GM12878 (cell line): Measurements from ENCODE around the gene CCDC12. TPM values are rescaled to one million over a fixed set of nuclear protein-coding genes. Genes with fewer than 3 reads are reported as not detected.

Experiments
- ATAC-seq: fragments of 200-7000 bp; cut with Tn5 transposase; 3 replicates; pipeline ENCODE4 v1.9.1; 2020; ENCODE audit warnings: mild to moderate bottlenecking, moderate library complexity
- BruUV-seq: library from RNA; stranded (reverse); fragments of 400-500 nt; replicated peaks from 2 replicates; lab custom pipeline; 2021; lab: Mats Ljungman, UMichigan
- CTCF ChIA-PET: fragments of 300-600 bp; sonication (Branson Sonifier 250); formaldehyde crosslinking; extraction: SDS; loops from one replicate; lab custom pipeline; 2021; ENCODE audit warnings: inconsistent platforms; lab: Yijun Ruan, JAX
- POLR2A ChIA-PET: fragments of 350-600 bp; formaldehyde crosslinking; extraction: SDS; loops from one replicate; lab custom pipeline; 2021; ENCODE audit warnings: inconsistent platforms; lab: Charles Lee
- RAD21 ChIA-PET: fragments of 300-600 bp; sonication (Branson Sonifier 250); formaldehyde crosslinking; loops from one replicate; lab custom pipeline; 2023; ENCODE audit warnings: antibody characterized with exemption; ENCODE audit not compliant: unreplicated experiment; lab: Charles Lee
- SMC1A ChIA-PET: fragments of 300-600 bp; sonication (Branson Sonifier 250); formaldehyde crosslinking; loops from one replicate; lab custom pipeline; 2023; ENCODE audit not compliant: unreplicated experiment, uncharacterized antibody; lab: Charles Lee
- DNase-seq: peaks from one replicate; pipeline ENCODE4 v3.0.0-alpha.2; 2011; ENCODE audit warnings: low read depth, low spot score
- FAIRE-seq: peaks from 3 replicates; lab custom pipeline; 2011; peaks lifted over from hg19 to GRCh38; lab: Jason Lieb, UNC
- H2AFZ ChIP-seq: 2 replicates; pipeline ENCODE4 v1.6.0; 2011; ENCODE audit warnings: low read depth, low read length, control low read depth; ENCODE audit not compliant: control insufficient read depth
- H3K27ac ChIP-seq: 2 replicates; pipeline ENCODE4 v1.5.1; 2011; ENCODE audit warnings: control low read depth; ENCODE audit not compliant: control insufficient read depth, insufficient read depth
- H3K27me3 ChIP-seq, 2 experiments: replicated peaks in 1 of 2; 2 replicates each; pipeline versions ENCODE4 v1.6.0 to v1.6.1; 2011; ENCODE audit warnings: low read length in 1 of 2; ENCODE audit not compliant: control insufficient read depth in 2 of 2, insufficient read depth in 2 of 2
- H3K36me3 ChIP-seq, 2 experiments: 2 replicates each; pipeline ENCODE4 v1.5.1; 2011; ENCODE audit warnings: low read length in 1 of 2; ENCODE audit not compliant: control insufficient read depth in 2 of 2, insufficient read depth in 2 of 2
- H3K4me1 ChIP-seq: 2 replicates; pipeline ENCODE4 v1.6.1; 2011; ENCODE audit warnings: mild to moderate bottlenecking, low read length, moderate library complexity, mixed read lengths; ENCODE audit not compliant: control insufficient read depth, insufficient read depth
- H3K4me2 ChIP-seq: 2 replicates; pipeline ENCODE4 v1.6.0; 2011; ENCODE audit warnings: control low read depth; ENCODE audit not compliant: control insufficient read depth, insufficient read depth
- H3K4me3 ChIP-seq: fragments of 200-600 bp; sonication (generic); 2 replicates; pipeline ENCODE4 v1.5.1; 2016
- H3K79me2 ChIP-seq: 2 replicates; pipeline ENCODE4 v1.6.0; 2011; ENCODE audit warnings: low read length; ENCODE audit not compliant: control insufficient read depth, insufficient read depth
- H3K9ac ChIP-seq: 2 replicates; pipeline ENCODE4 v1.8.0; 2011; ENCODE audit warnings: low read length, control low read depth, mixed read lengths; ENCODE audit not compliant: control insufficient read depth, insufficient read depth
- H3K9me3 ChIP-seq: replicated peaks from 3 replicates; pipeline ENCODE4 v1.5.1; 2011; ENCODE audit warnings: mild to moderate bottlenecking, low read length; ENCODE audit not compliant: control insufficient read depth, insufficient read depth
- H4K20me1 ChIP-seq: 2 replicates; pipeline ENCODE4 v1.6.0; 2011; ENCODE audit not compliant: control insufficient read depth, insufficient read depth
- BACH1 ChIP-seq: fragments of 450-650 bp; IDR thresholded peaks from 2 replicates; pipeline ENCODE4 v1.6.1; 2017; ENCODE audit warnings: mild to moderate bottlenecking, borderline replicate concordance
- EED ChIP-seq: sonication (generic); IDR thresholded peaks from 2 replicates; pipeline ENCODE4 v1.6.1; 2016; ENCODE audit warnings: antibody characterized with exemption, low read depth
- EGR1 ChIP-seq, 2 experiments: IDR thresholded peaks; 1 replicate in 1 of 2; 2 replicates in 1 of 2; pipeline ENCODE4 v1.6.1; 2011 to 2012; ENCODE audit warnings: low read depth in 2 of 2, low read length in 2 of 2, borderline replicate concordance in 1 of 2, mild to moderate bottlenecking in 1 of 2, moderate library complexity in 1 of 2
- NBN ChIP-seq: fragments of 450-650 bp; IDR thresholded peaks from 2 replicates; pipeline ENCODE4 v1.6.1; 2016
- NR2C2 ChIP-seq: IDR thresholded peaks from 2 replicates; pipeline ENCODE4 v1.6.1; 2011; ENCODE audit warnings: borderline replicate concordance, low read depth; ENCODE audit not compliant: control insufficient read depth, insufficient read length
- ZBTB40 ChIP-seq: fragments of 450-650 bp; IDR thresholded peaks from 2 replicates; pipeline ENCODE4 v1.6.1; 2016; ENCODE audit warnings: mild to moderate bottlenecking, moderate library complexity, borderline replicate concordance
- ZNF274 ChIP-seq: IDR thresholded peaks from one replicate; pipeline ENCODE4 v1.8.0; 2011; ENCODE audit not compliant: insufficient read length, insufficient read depth
- WGBS: methylation state at CpG from one replicate; pipeline ENCODE4 v1.1.6; 2016; ENCODE audit warnings: low lambda C conversion rate; ENCODE audit not compliant: insufficient replicate concordance, insufficient coverage; ENCODE audit errors: missing lambda C conversion rate; 5-methylcytosine and 5-hydroxymethylcytosine counted together
- in situ Hi-C: fragments of 300-500 bp; cut with MboI; formaldehyde crosslinking; loops from 9 replicates; pipeline ENCODE4 v1.14.3; 2018; ENCODE audit warnings: mixed read lengths
- intact Hi-C: fragments of 100-400 bp; cut with micrococcal nuclease; formaldehyde crosslinking; loops from one replicate; pipeline ENCODE4 v1.14.2; 2022; ENCODE audit not compliant: unreplicated experiment
- polyA plus RNA-seq, 11 experiments: library from polyadenylated mRNA; depleted of rRNA in 4 of 11; unstranded in 6 of 11; stranded (reverse) in 5 of 11; fragments of >200 nt; fragmentation: Nextera tagmentation in 4 of 11; fragmentation: Illumina TruSeq in 1 of 11; extraction: Ambion mirVana in 4 of 11; extraction: Trizol in 1 of 11; gene quantifications; 1 replicate in 1 of 11; 2 replicates in 10 of 11; pipeline versions ENCODE4 v1.2.1 to v1.2.3, GENCODE V29; 2011 to 2016; ENCODE audit warnings: inconsistent platforms in 2 of 11, missing spikeins in 2 of 11, low read depth in 1 of 11
- total RNA-seq, 4 experiments: library from RNA; depleted of rRNA in 3 of 4; stranded (reverse); fragments of >200 nt in 3 of 4; fragmentation: Illumina TruSeq in 1 of 4; extraction: Trizol in 1 of 4; gene quantifications; 2 replicates each; pipeline versions ENCODE4 v1.2.1 to v1.2.3, GENCODE V29; 2013 to 2021
- TF ChIP-seq, protein P1 (sequence below): IDR thresholded peaks from 2 replicates; pipeline ENCODE4 v1.6.1; 2012; ENCODE audit warnings: mild to moderate bottlenecking, low read depth, low read length

Gene CCDC12
- total and polyA plus RNA-seq, 10 of the 15 experiments (the other 5 are each of a cell fraction or from before 2014, with no cell fraction given) = 9.2 to 91.4 (median 61.3) TPM

- TF ChIP-seq BACH1 (no peak), NBN (no peak), ZNF274 (no peak), EGR1 (IDR thresholded peaks at IDR 0.05; ENCODE audit: borderline replicate concordance in 1 of 2, low read depth in 2 of 2, low read length in 2 of 2) (no peak)
- TF ChIP-seq, protein P1, sequence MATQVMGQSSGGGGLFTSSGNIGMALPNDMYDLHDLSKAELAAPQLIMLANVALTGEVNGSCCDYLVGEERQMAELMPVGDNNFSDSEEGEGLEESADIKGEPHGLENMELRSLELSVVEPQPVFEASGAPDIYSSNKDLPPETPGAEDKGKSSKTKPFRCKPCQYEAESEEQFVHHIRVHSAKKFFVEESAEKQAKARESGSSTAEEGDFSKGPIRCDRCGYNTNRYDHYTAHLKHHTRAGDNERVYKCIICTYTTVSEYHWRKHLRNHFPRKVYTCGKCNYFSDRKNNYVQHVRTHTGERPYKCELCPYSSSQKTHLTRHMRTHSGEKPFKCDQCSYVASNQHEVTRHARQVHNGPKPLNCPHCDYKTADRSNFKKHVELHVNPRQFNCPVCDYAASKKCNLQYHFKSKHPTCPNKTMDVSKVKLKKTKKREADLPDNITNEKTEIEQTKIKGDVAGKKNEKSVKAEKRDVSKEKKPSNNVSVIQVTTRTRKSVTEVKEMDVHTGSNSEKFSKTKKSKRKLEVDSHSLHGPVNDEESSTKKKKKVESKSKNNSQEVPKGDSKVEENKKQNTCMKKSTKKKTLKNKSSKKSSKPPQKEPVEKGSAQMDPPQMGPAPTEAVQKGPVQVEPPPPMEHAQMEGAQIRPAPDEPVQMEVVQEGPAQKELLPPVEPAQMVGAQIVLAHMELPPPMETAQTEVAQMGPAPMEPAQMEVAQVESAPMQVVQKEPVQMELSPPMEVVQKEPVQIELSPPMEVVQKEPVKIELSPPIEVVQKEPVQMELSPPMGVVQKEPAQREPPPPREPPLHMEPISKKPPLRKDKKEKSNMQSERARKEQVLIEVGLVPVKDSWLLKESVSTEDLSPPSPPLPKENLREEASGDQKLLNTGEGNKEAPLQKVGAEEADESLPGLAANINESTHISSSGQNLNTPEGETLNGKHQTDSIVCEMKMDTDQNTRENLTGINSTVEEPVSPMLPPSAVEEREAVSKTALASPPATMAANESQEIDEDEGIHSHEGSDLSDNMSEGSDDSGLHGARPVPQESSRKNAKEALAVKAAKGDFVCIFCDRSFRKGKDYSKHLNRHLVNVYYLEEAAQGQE = no peak
These were observed 92.1 kb downstream of the CCDC12 start (continued) for GRCh38 chr3:46884427-46884826.

GRCh38 chr3:46883830-46884185, 92.7 kb downstream of the CCDC12 start:
- intact Hi-C loops = no loop called here
- H3K9me3 ChIP-seq = no peaks in the 10 kb centered on the region
- H3K4me1 ChIP-seq = no peaks in the 10 kb centered on the region
- H3K27me3 ChIP-seq = peaks cover 11 to 17% of the 10 kb centered on the region in 2 experiments
- ATAC-seq (no peak), FAIRE-seq (no peak), DNase-seq (no peak)
- RAD21 ChIA-PET = no interaction called here
- WGBS = 34% methylated on average over 4 of the region's 4 CpGs
- H3K4me2 ChIP-seq = no peak overlapping the region
- no peak overlapping the region for H2AFZ ChIP-seq
- H3K79me2 ChIP-seq = no peaks in the 10 kb centered on the region
- BruUV-seq = no TSS peak
- H3K4me3 ChIP-seq = no peak overlapping the region
- H4K20me1 ChIP-seq = no peaks in the 10 kb centered on the region
- CTCF ChIA-PET = interaction anchor here (0.9 to 1.2 kb wide), 2 partner anchors 11 to 29 kb away, joined by 3 read pairs; no protein-coding TSS in a partner anchor
- SMC1A ChIA-PET = no interaction called here
- TF ChIP-seq NR2C2 (no peak), ZBTB40 (no peak), EED (no peak)
- H3K9ac ChIP-seq = no peak overlapping the region
- H3K36me3 ChIP-seq = no peaks in the 10 kb centered on the region
- no peak overlapping the region for H3K27ac ChIP-seq
- POLR2A ChIA-PET = interaction anchor here (1.0 kb wide), 1 partner anchor 10 kb away, joined by 3 read pairs; no protein-coding TSS in a partner anchor
- in situ Hi-C loops = no loop called here
